Fibroblast of skin of abdomen (primary cell): ENCODE measurements around the gene ADGRV1.
"Not testable (repeated sequence)": the region's sequence is repeated elsewhere in the genome, so short reads cannot be mapped to it uniquely, and the experiment has no call there.

ENCODE experiments used
- DNase-seq: peaks from one replicate; pipeline ENCODE4 v3.0.0-alpha.2; 2013

The ADGRV1 gene

DNA sequence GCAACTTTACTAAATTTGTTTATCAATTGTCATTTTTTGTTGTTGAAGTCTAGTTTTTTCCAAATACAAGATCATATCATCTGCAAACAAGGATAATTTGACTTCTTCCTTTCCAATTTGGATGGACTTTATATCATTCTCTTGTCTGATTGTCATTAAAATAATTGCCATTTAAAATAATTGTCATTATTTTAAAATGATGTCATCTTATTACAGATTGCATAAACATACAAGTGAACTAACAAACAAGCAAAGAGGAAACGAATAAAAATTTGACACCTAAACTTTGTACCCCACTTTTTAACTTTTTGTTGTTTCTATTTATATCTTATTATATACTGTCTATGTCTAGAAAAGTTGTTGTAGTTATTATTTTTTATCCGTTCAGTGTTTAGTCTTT, 275.2 kb downstream of the ADGRV1 start:
- DNase-seq, result no peak

DNA sequence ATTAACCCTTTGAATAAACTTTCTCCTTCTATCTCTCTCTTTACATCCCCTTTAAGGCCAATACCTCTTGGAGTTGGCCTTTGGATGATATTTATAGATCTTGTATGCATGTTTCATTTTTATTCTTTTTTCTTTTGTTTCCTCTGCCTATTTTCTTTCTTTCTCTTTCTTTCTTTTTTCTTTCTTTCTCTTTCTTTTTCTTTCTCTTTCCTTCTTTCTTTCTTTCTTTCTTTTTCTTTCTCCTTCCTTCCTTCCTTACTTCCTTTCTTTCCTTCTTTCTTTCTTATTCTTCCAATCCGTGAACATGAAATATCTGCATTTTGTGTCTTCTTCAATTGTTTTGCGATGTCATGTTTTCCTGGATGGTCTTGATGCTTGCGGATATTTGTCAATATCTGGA, 276.1 kb downstream of the ADGRV1 start:
- no peak for DNase-seq

GRCh38 chr5:90843443-90843842, 284.8 kb downstream of the ADGRV1 start:
- peak; percentile 14 for DNase-seq

DNA sequence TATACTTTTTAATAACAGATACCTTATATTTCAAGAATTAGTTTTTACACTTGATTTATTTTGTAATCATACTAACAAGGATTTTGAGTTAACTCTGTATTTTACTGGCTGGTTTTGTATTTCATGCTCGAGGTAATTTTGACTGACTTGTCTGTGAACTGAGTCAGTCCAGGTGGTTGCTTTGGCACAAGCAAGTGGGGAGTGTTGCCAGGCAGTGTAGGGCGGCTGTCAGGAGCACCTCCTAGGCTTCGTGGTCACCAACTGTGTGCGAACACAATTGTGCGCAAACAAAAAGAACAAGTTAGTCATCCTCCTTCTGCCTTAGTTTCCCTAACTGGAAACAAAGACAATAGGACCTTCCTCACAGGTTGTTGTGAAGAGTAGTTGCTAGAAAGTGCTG, 286.3 kb downstream of the ADGRV1 start:
- no peak for DNase-seq

- no peak for DNase-seq
These were observed 287.3 kb downstream of the ADGRV1 start for GRCh38 chr5:90845723-90846554.

DNA sequence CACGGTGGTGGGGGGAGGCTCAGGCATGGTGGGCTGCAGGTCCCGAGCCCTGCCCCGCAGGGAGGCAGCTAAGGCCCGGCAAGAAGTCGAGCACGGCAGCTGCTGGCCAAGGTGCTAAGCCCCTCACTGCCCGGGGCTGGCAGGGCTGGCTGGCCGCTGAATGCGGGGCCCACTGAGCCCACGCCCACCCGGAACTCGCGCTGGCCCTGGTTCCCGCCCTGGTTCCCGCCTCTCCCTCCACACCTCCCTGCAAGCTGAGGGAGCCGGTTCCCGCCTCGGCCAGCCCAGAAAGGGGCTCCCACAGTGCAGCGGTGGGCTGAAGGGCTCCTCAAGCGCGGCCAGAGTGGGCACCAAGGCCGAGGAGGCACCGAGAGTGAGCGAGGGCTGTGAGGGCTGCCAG, 289.0 kb downstream of the ADGRV1 start:
- DNase-seq, result not testable (repeated sequence)

GRCh38 chr5:90849939-90850338, 291.3 kb downstream of the ADGRV1 start:
- DNase-seq, result no peak

DNA sequence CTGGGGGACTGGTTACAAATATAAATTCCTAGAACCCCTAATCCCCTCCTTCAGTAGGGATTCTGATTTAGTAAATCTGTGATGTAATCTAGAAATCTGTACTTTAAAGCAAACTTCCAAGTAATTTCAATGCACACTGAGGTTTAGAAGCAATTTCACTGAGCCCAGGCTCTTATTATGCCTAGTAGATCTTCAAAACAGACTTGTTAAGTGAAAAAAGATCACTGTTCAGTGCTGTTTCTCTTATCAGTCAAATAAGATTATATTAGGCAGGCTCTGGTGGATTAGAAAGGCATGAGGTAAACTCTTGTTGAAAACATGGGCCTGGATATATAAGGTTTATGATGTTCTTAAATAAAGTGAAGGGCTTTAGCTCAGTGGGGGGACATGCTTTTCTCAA, 293.9 kb downstream of the ADGRV1 start:
- no peak for DNase-seq

GRCh38 chr5:90853750-90854149, 295.2 kb downstream of the ADGRV1 start:
- no peak for DNase-seq

DNA sequence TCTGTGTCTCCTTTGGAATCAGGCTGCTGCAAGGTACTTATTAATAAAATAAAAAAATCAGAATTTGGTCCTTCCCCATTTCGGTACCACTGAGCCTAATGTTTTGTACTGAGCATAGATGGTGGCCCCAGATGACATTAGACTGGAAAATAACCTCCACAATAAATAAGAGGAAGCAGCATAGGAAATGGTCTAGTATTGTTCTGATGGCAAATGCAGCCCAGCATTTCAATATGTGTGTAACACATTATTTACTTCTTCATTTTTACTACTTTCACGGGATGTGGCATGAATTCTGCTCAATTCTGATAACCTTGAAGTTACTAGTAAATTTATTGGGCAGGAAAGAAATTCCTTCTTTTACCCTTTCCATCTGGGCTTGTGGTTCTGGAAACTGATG, 295.6 kb downstream of the ADGRV1 start:
- no peak for DNase-seq

GRCh38 chr5:90855296-90856010, 296.9 kb downstream of the ADGRV1 start:
- DNase-seq, result no peak

- DNase-seq, result no peak
These were observed 303.4 kb downstream of the ADGRV1 start for GRCh38 chr5:90861843-90862586.

- DNase-seq, result no peak
These were observed 306.6 kb downstream of the ADGRV1 start for GRCh38 chr5:90865180-90865579.

DNA sequence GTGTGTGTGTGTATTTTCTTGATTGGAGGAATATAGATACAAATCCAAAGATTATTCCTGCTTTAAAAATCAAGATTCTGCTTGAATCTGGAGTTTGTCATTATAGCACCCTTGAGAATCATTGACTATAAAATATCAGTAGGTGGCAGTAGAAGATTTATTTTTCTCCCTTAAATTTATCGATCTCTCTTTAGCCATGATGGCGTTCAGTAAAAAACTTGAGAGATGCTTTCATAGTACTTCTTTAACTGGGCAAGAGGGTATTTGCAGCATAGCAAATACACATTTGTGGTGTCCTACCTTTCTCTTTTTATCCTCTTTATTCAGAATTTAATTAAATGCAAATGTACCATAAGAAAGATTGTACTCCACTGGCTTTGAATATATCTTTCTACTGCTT, 307.7 kb downstream of the ADGRV1 start:
- DNase-seq, result peak; percentile 30

DNA sequence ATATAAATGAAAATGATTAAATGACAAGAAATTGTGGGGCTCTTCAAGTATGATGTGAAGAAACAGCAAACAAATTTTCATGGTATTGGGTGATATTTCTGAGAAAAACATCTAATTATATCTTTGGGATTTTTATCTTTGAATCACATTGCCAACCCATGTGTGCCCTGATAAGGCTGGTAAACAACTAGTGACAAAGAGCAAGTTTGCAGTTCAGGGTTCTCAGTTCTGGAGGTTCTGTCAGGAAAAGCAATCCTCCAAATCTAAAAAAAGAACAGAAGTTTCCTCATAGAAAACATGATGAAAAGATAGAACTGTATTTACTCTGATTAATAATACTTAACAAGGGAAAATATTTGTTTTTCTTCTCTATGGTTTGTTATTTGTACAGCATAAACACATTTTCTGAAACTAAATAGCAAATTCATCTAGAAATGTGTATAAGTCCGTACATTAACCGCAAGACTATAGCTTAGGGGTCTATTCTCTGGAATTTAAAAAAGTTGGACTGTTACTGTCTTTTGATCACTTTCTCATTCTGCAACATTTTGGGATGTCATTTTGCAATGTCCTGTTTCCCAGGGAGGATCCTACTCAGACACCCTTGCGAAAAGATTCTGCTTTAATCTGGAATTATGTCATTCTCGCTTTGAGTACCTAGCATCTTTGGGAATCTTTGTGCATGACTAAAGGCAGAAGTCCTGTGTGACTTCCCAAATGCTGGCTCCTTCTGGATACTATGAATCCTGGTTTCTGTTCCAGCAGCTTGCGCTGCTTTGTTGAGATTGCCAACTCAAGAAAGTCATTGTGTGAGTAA, 308.5 kb downstream of the ADGRV1 start:
- DNase-seq, result peak; percentile 33

- DNase-seq, result no peak
These were observed 310.2 kb downstream of the ADGRV1 start for GRCh38 chr5:90868799-90869198.

DNA sequence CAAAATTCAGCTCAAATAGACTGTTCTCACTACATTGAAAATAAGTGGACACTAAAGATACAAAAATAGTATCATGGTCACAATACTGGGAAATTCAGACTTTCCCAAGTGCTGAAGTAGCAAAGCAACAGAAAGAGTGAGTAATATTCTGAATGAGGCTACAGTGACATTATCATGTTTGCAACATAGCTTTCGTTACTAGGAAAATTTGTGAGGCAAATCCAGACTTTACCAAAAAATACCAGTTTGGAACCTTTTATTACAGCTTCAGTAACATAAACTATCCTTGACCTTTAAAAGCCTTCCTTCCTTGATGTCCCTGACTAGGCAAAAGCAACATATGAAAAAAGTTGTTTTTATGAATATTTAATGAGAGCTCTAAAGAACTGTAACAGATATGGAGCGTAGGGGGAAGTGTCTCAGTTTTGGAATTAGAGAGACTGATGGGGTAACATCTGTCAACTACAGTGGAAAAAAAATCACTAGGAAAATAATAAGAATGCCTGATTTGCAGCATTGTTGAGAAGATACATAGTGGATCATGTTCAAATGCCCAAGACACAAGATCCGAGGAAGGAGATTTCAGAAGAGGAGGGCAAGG, 312.9 kb downstream of the ADGRV1 start:
- no peak for DNase-seq

DNA sequence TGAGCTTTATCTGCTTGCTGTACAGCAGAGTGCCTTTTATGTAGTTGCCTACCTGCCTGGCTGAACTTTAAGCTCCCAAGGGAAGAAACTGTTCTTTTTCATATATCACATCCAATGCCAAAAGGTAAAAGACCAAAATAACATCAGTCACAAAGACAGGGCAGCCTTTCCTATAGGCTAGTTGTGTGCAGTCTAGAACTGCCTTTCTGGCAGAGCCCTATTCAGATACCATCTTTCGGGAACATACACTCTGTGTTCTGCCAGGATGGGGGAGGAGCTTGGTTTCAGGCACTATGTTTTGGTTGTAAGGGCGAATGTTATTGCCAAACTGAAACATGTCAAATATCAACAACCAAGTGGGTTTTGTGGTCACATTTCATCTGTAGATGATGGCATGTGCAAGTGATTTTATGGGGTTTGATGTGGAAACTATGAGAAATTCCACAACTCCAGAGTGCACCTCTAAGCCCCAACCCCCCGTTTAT, 314.5 kb downstream of the ADGRV1 start:
- no peak for DNase-seq

DNA sequence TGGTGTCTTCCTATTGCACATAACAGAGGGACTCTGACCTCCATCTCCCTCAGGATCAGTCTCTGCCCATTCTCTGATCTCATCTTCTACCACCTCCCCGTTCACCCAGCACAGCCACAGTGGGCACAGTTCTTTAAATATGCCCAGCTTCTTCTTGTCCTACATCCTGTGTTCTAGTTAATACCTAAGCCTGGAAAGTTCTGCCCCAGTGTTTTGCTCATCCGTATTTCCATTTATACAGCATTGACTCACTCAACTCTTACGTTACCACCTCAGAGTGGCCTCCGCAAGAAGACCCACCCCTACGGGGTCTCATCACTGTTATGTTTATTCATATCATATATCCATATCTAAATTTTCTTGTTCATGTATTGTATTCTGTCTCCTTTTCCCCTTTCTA, 315.5 kb downstream of the ADGRV1 start:
- no peak for DNase-seq

GRCh38 chr5:90875456-90875855, 316.9 kb downstream of the ADGRV1 start:
- DNase-seq, result no peak

DNA sequence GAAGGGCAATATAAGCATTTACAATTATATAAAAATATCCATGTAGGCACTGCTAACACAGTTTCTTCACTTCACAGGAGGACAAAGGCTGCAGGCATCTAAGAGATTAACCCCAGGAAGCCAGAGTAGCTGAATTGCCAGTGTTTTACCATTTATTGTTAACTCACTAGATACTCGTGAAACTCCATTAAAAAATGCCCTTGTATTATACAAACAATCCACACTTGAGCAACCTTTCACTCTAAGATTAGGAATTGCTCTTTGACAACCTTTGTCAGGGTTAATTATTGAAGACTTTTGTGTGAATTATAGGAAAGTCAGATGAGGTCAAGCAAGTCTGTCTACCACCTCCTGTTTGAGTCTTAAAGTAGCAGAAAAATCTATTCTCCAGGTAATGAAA, 317.8 kb downstream of the ADGRV1 start:
- DNase-seq, result no peak

DNA sequence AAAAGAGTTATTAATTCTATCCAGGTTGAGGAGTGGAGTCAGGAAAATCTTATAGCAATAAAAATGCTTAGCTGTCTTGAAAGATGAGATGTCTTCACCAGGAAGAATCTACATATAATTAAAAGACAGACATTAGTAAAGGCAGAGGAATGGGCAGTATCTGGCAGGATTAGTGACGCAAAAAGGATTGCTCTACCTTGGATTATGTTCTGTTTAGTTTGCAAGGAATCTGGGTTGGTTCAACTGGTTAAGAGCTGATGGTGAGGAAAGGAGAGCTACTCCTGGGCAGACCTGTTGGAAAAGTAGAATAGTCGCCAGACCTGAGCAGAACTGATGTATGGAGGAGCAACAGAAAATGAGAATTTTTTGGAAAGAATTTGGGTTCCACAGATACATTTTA, 318.5 kb downstream of the ADGRV1 start:
- DNase-seq, result no peak
